Ascending aorta (tissue), 2 donors: Measurements from ENCODE around the gene HSP90AB1. TPM values are rescaled to one million over a fixed set of nuclear protein-coding genes. Genes with fewer than 3 reads are reported as not detected.

Experiments used
- DNase-seq, 2 donors: peaks; one replicate each; pipeline ENCODE4 v3.0.0-alpha.2; 2019; ENCODE audit warnings: low spot score in 2 of 2
- H3K27ac ChIP-seq, 2 donors: fragments of 200-600 bp; sonication (generic); one replicate each; pipeline ENCODE4 v1.5.1; 2016 to 2017; ENCODE audit warnings: mild to moderate bottlenecking in 1 of 2
- H3K27me3 ChIP-seq: fragments of 200-600 bp; sonication (generic); one replicate; pipeline ENCODE4 v1.5.1; 2017
- H3K36me3 ChIP-seq, 2 donors: fragments of 200-600 bp; sonication (generic); one replicate each; pipeline ENCODE4 v1.5.1; 2016
- H3K4me1 ChIP-seq, 2 donors: fragments of 200-600 bp; sonication (generic); one replicate each; pipeline ENCODE4 v1.5.1; 2016 to 2017; ENCODE audit warnings: mild to moderate bottlenecking in 1 of 2
- H3K4me3 ChIP-seq, 2 donors: fragments of 200-600 bp; sonication (generic); one replicate each; pipeline ENCODE4 v1.5.1; 2016 to 2017; ENCODE audit warnings: mild to moderate bottlenecking in 1 of 2
- H3K9me3 ChIP-seq, 2 donors: fragments of 200-600 bp; sonication (generic); one replicate each; pipeline ENCODE4 v1.5.1; 2016
- CTCF ChIP-seq, 3 experiments: fragments of 200-600 bp in 2 of 3; fragments of 450-650 bp in 1 of 3; sonication (generic) in 2 of 3; IDR thresholded peaks; one replicate each; pipeline ENCODE4 v1.5.1; 2016 to 2019; ENCODE audit warnings: antibody characterized with exemption in 3 of 3, mild to moderate bottlenecking in 1 of 3, moderate library complexity in 1 of 3
- intact Hi-C: fragments of 100-400 bp; cut with DNase I; formaldehyde crosslinking; loops from one replicate; pipeline ENCODE4 v1.15.1; 2023
- total RNA-seq: library from RNA; depleted of rRNA; stranded (reverse); fragments of >200 nt; gene quantifications from one replicate; pipeline ENCODE4 v1.1.0, GENCODE V29; 2016

The HSP90AB1 gene
- total RNA-seq, 1 donor from 2014 or later: 354 TPM

GRCh38 chr6:44271914-44272313 lies 25.0 kb downstream of the HSP90AB1 start:
- intact Hi-C loops: no loop called here
- H3K27me3 ChIP-seq: peaks cover 19% of the 10 kb centered on the region
- peaks cover 0 to 2% of the 10 kb centered on the region in 2 donors for H3K4me1 ChIP-seq

GRCh38 chr6:44272529-44272928 lies 25.6 kb downstream of the HSP90AB1 start:
- DNase-seq: no peak
- Histone ChIP-seq H3K9me3 (no peaks in the 10 kb centered on the region), H3K27me3 (peaks cover 19% of the 10 kb centered on the region), H3K27ac (no peak overlapping the region), H3K4me1 (peaks cover 0 to 2% of the 10 kb centered on the region in 2 donors), H3K36me3 (no peaks in the 10 kb centered on the region), H3K4me3 (no peak overlapping the region)
- TF ChIP-seq CTCF (IDR thresholded peaks at IDR 0.05): no peak
- intact Hi-C loops: no loop called here

More at GRCh38 chr6:44271914-44272313, 25.0 kb downstream of the HSP90AB1 start:
- Histone ChIP-seq H3K4me3 (no peak overlapping the region), H3K36me3 (no peaks in the 10 kb centered on the region), H3K9me3 (no peaks in the 10 kb centered on the region), H3K27ac (no peak overlapping the region)
- DNase-seq: no peak
- TF ChIP-seq CTCF (IDR thresholded peaks at IDR 0.05): no peak

GRCh38 chr6:44272999-44273566 lies 26.2 kb downstream of the HSP90AB1 start:
- Histone ChIP-seq H3K9me3 (no peaks in the 10 kb centered on the region), H3K36me3 (no peaks in the 10 kb centered on the region), H3K4me1 (peaks cover 0 to 2% of the 10 kb centered on the region in 2 donors), H3K27ac (no peak overlapping the region), H3K4me3 (no peak overlapping the region), H3K27me3 (peaks cover 19% of the 10 kb centered on the region)
- DNase-seq: no peak
- no peak for TF ChIP-seq CTCF (IDR thresholded peaks at IDR 0.05)
- intact Hi-C loops: no loop called here

GRCh38 chr6:44273617-44274016 lies 26.7 kb downstream of the HSP90AB1 start:
- Histone ChIP-seq H3K36me3 (no peaks in the 10 kb centered on the region), H3K27me3 (peaks cover 19% of the 10 kb centered on the region), H3K4me1 (peaks cover 0 to 2% of the 10 kb centered on the region in 2 donors), H3K9me3 (no peaks in the 10 kb centered on the region), H3K4me3 (no peak overlapping the region), H3K27ac (no peak overlapping the region)
- no peak for TF ChIP-seq CTCF (IDR thresholded peaks at IDR 0.05)
- no peak for DNase-seq
- intact Hi-C loops: no loop called here

GRCh38 chr6:44275271-44275748 lies 28.4 kb downstream of the HSP90AB1 start:
- no peak for TF ChIP-seq CTCF (IDR thresholded peaks at IDR 0.05)
- Histone ChIP-seq H3K9me3 (no peaks in the 10 kb centered on the region), H3K36me3 (no peaks in the 10 kb centered on the region), H3K27me3 (peaks cover 15% of the 10 kb centered on the region), H3K4me3 (peak overlapping the region; percentile 37 to 63), H3K4me1 (peaks cover 0 to 2% of the 10 kb centered on the region in 2 donors), H3K27ac (no peak overlapping the region)
- no peak for DNase-seq
- intact Hi-C loops: no loop called here
